Neural cell (in vitro differentiated cells): ENCODE data around the gene MGAT5. TPM values are rescaled to one million over a fixed set of nuclear protein-coding genes. Genes with fewer than 3 reads are reported as not detected.

Source experiments
- H2AFZ ChIP-seq: fragments of 200-600, 300-800 bp; sonication (generic), shearing (Covaris generic); 2 replicates; pipeline ENCODE4 v1.6.0; 2014; ENCODE audit warnings: low read depth, mild to moderate bottlenecking, antibody characterized with exemption, low read length, moderate library complexity
- H3F3A ChIP-seq: fragments of 200-600 bp; shearing (Covaris generic); 2 replicates; pipeline ENCODE4 v1.6.1; 2016; ENCODE audit warnings: mild to moderate bottlenecking, moderate library complexity, mixed read lengths, antibody characterized with exemption, low read length; ENCODE audit not compliant: insufficient read depth, poor library complexity, severe bottlenecking
- H3K27ac ChIP-seq: fragments of 200-600, 300-800 bp; sonication (generic), shearing (Covaris generic); 2 replicates; pipeline ENCODE4 v1.5.1; 2014; ENCODE audit warnings: mild to moderate bottlenecking, low read length, moderate library complexity
- H3K27me3 ChIP-seq: fragments of 300-800, 200-600 bp; sonication (generic), shearing (Covaris generic); 2 replicates; pipeline ENCODE4 v1.6.0; 2014; ENCODE audit warnings: mild to moderate bottlenecking, low read depth, low read length, moderate library complexity; ENCODE audit not compliant: insufficient read depth
- H3K36me3 ChIP-seq: fragments of 300-800, 200-600 bp; sonication (generic), shearing (Covaris generic); 2 replicates; pipeline ENCODE4 v1.5.1; 2014; ENCODE audit warnings: mild to moderate bottlenecking, antibody characterized with exemption, low read length, moderate library complexity; ENCODE audit not compliant: insufficient read depth
- H3K4me2 ChIP-seq: fragments of 300-800, 200-600 bp; sonication (generic), shearing (Covaris generic); 2 replicates; pipeline ENCODE4 v1.6.0; 2014; ENCODE audit warnings: mild to moderate bottlenecking, low read length
- H3K4me3 ChIP-seq: fragments of 300-800, 200-600 bp; sonication (generic), shearing (Covaris generic); 2 replicates; pipeline ENCODE4 v1.5.1; 2014; ENCODE audit warnings: mild to moderate bottlenecking, low read length, moderate library complexity
- H3K79me2 ChIP-seq: fragments of 200-600 bp; shearing (Covaris generic); replicated peaks from 2 replicates; pipeline ENCODE4 v1.6.0; 2014; ENCODE audit warnings: mild to moderate bottlenecking, low read length, moderate library complexity; ENCODE audit not compliant: insufficient read depth
- H3K9ac ChIP-seq: fragments of 300-800, 200-600 bp; sonication (generic), shearing (Covaris generic); 2 replicates; pipeline ENCODE4 v1.6.1; 2016; ENCODE audit warnings: mild to moderate bottlenecking, low read length, mixed read lengths
- H3K9me2 ChIP-seq: fragments of 200-600 bp; shearing (Covaris generic); 2 replicates; pipeline ENCODE4 v1.6.1; 2016; ENCODE audit warnings: mild to moderate bottlenecking, low read length, mixed read lengths; ENCODE audit not compliant: insufficient read depth
- H3K9me3 ChIP-seq: fragments of 200-600, 300-800 bp; sonication (generic), shearing (Covaris generic); 2 replicates; pipeline ENCODE4 v1.6.1; 2016; ENCODE audit warnings: mild to moderate bottlenecking, mixed run types, low read length, moderate library complexity, mixed read lengths
- H4K20me1 ChIP-seq: fragments of 200-600 bp; shearing (Covaris generic); 2 replicates; pipeline ENCODE4 v1.6.1; 2016; ENCODE audit warnings: mild to moderate bottlenecking, mixed run types; ENCODE audit not compliant: insufficient read depth
- EP300 ChIP-seq: fragments of 450-650 bp; conservative IDR thresholded peaks from 2 replicates; pipeline ENCODE4 v1.6.1; 2014; ENCODE audit warnings: antibody characterized with exemption, mild to moderate bottlenecking, moderate library complexity; ENCODE audit not compliant: poor library complexity, severe bottlenecking
- EZH2 ChIP-seq: fragments of 200-600, 300-800 bp; shearing (Covaris generic), sonication (generic); IDR thresholded peaks from 2 replicates; pipeline ENCODE4 v1.6.1; 2014; ENCODE audit warnings: antibody characterized with exemption, low read length, borderline replicate concordance, mild to moderate bottlenecking; ENCODE audit not compliant: insufficient read depth, poor library complexity, severe bottlenecking
- MXI1 ChIP-seq: fragments of 450-650 bp; conservative IDR thresholded peaks from 2 replicates; pipeline ENCODE4 v1.6.1; 2014; ENCODE audit warnings: antibody characterized with exemption, mild to moderate bottlenecking; ENCODE audit not compliant: poor library complexity, severe bottlenecking
- POLR2AphosphoS5 ChIP-seq: IDR thresholded peaks from 2 replicates; pipeline ENCODE4 v1.6.1; 2012
- RAD21 ChIP-seq: fragments of 450-650 bp; conservative IDR thresholded peaks from 2 replicates; pipeline ENCODE4 v1.6.1; 2014; ENCODE audit warnings: antibody characterized with exemption, mild to moderate bottlenecking, moderate library complexity
- REST ChIP-seq: IDR thresholded peaks from 2 replicates; pipeline ENCODE4 v1.6.1; 2012; ENCODE audit warnings: borderline replicate concordance
- SMC3 ChIP-seq: fragments of 450-650 bp; conservative IDR thresholded peaks from 2 replicates; pipeline ENCODE4 v1.6.1; 2014; ENCODE audit warnings: antibody characterized with exemption, mild to moderate bottlenecking, moderate library complexity; ENCODE audit not compliant: poor library complexity
- TAF1 ChIP-seq: IDR thresholded peaks from 2 replicates; pipeline ENCODE4 v1.6.1; 2012; ENCODE audit warnings: low read depth
- polyA plus RNA-seq: library from polyadenylated mRNA; depleted of rRNA; stranded (reverse); fragments of >200 nt; gene quantifications from 2 replicates; pipeline ENCODE4 v1.2.3, GENCODE V29; 2014
- TF ChIP-seq, protein P1 (sequence below): fragments of 450-650 bp; IDR thresholded peaks from 2 replicates; pipeline ENCODE4 v1.5.1; 2014; ENCODE audit warnings: antibody characterized with exemption, mild to moderate bottlenecking, moderate library complexity; ENCODE audit not compliant: poor library complexity, severe bottlenecking

Gene MGAT5
- polyA plus RNA-seq, 1 donor from 2014 or later: 40.9 TPM

- Histone ChIP-seq H3K9ac (no peak overlapping the region), H3K9me3 (no peaks in the 10 kb centered on the region), H3K79me2 (no peaks in the 10 kb centered on the region), H3K9me2 (no peaks in the 10 kb centered on the region), H3K36me3 (no peaks in the 10 kb centered on the region), H3K4me2 (no peak overlapping the region), H2AFZ (no peak overlapping the region), H3K27me3 (no peaks in the 10 kb centered on the region), H3F3A (no peaks in the 10 kb centered on the region), H3K4me3 (no peak overlapping the region), H3K27ac (no peak overlapping the region), H4K20me1 (no peaks in the 10 kb centered on the region)
- TF ChIP-seq, protein P1, sequence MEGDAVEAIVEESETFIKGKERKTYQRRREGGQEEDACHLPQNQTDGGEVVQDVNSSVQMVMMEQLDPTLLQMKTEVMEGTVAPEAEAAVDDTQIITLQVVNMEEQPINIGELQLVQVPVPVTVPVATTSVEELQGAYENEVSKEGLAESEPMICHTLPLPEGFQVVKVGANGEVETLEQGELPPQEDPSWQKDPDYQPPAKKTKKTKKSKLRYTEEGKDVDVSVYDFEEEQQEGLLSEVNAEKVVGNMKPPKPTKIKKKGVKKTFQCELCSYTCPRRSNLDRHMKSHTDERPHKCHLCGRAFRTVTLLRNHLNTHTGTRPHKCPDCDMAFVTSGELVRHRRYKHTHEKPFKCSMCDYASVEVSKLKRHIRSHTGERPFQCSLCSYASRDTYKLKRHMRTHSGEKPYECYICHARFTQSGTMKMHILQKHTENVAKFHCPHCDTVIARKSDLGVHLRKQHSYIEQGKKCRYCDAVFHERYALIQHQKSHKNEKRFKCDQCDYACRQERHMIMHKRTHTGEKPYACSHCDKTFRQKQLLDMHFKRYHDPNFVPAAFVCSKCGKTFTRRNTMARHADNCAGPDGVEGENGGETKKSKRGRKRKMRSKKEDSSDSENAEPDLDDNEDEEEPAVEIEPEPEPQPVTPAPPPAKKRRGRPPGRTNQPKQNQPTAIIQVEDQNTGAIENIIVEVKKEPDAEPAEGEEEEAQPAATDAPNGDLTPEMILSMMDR: no peak
- no peak for TF ChIP-seq EP300
- no peak for TF ChIP-seq EZH2
- no peak for TF ChIP-seq MXI1
- TF ChIP-seq RAD21: no peak
- no peak for TF ChIP-seq POLR2AphosphoS5
- TF ChIP-seq REST: no peak
- no peak for TF ChIP-seq SMC3
- no peak for TF ChIP-seq TAF1
These were observed 952 bp downstream of the MGAT5 start for GRCh38 chr2:134254824-134255223.

DNA sequence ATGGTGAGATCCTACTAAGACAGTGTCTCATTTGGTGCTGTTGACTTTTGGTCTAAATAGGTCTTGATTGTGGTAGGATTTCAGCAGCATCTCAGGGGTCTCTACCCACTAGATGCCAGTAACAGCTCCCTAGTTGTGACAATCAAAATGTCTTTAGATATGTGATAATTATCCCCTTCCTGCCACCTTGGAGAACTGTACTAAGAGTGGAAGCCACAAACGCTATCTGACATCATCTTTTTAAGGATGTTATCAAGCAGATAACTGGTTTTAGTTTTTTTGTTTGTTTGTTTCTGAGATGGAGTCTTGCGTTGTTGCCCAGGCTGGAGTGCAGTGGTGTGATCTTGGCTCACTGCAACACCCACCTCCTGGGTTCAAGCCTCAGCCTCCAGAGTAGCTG, 3.1 kb downstream of the MGAT5 start:
- H3K79me2 ChIP-seq: no peaks in the 10 kb centered on the region
- H3K9me2 ChIP-seq: no peaks in the 10 kb centered on the region
- H3K27me3 ChIP-seq: no peaks in the 10 kb centered on the region
- TF ChIP-seq RAD21 (no peak), POLR2AphosphoS5 (no peak), EZH2 (no peak), SMC3 (no peak), EP300 (no peak), MXI1 (no peak), REST (no peak), TAF1 (no peak)
- TF ChIP-seq, protein P1: no peak
- H4K20me1 ChIP-seq: no peaks in the 10 kb centered on the region
- no peaks in the 10 kb centered on the region for H3F3A ChIP-seq
- no peak overlapping the region for H3K4me2 ChIP-seq
- no peaks in the 10 kb centered on the region for H3K36me3 ChIP-seq
- H3K27ac ChIP-seq: peak overlapping the region; percentile 49
- no peak overlapping the region for H2AFZ ChIP-seq
- no peak overlapping the region for H3K9ac ChIP-seq
- no peak overlapping the region for H3K4me3 ChIP-seq
- H3K9me3 ChIP-seq: no peaks in the 10 kb centered on the region
